ENCODE data around the gene CAB39L. TPM values are rescaled to one million over a fixed set of nuclear protein-coding genes. Genes with fewer than 3 reads are reported as not detected.

The CAB39L gene
- total RNA-seq, 1 donor from 2014 or later, result 3.4 TPM

GRCh38 chr13:49407068-49407467 lies 36.8 kb downstream of the CAB39L start:
- ATAC-seq (ENCODE audit: low read depth) (no peak), DNase-seq (no peak)
- Mint-ChIP-seq H3K36me3 (ENCODE audit: low read depth) (peaks cover 23% of the 10 kb centered on the region), H3K9me3 (peaks cover 22% of the 10 kb centered on the region), H3K27me3 (no peaks in the 10 kb centered on the region), H3K4me3 (no peak overlapping the region), H3K4me1 (no peaks in the 10 kb centered on the region), H3K27ac (no peak overlapping the region)
- POLR2A ChIA-PET, result interaction anchor here (0.7 kb wide), 1 partner anchor 183 kb away, joined by 3 read pairs; no protein-coding TSS in a partner anchor
- TF ChIP-seq, protein P1, sequence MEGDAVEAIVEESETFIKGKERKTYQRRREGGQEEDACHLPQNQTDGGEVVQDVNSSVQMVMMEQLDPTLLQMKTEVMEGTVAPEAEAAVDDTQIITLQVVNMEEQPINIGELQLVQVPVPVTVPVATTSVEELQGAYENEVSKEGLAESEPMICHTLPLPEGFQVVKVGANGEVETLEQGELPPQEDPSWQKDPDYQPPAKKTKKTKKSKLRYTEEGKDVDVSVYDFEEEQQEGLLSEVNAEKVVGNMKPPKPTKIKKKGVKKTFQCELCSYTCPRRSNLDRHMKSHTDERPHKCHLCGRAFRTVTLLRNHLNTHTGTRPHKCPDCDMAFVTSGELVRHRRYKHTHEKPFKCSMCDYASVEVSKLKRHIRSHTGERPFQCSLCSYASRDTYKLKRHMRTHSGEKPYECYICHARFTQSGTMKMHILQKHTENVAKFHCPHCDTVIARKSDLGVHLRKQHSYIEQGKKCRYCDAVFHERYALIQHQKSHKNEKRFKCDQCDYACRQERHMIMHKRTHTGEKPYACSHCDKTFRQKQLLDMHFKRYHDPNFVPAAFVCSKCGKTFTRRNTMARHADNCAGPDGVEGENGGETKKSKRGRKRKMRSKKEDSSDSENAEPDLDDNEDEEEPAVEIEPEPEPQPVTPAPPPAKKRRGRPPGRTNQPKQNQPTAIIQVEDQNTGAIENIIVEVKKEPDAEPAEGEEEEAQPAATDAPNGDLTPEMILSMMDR (IDR thresholded peaks at IDR 0.05), result no peak
- intact Hi-C loops (cut with micrococcal nuclease), result no loop called here
- CTCF ChIA-PET, result no interaction called here

- TF ChIP-seq, protein P1 (IDR thresholded peaks at IDR 0.05), result no peak
- ChIA-PET POLR2A (interaction anchor here (0.6 kb wide), 1 partner anchor 71 kb away, joined by 3 read pairs; no protein-coding TSS in a partner anchor), CTCF (no interaction called here)
- ATAC-seq (ENCODE audit: low read depth) (no peak), DNase-seq (no peak)
- peaks cover 8% of the 10 kb centered on the region for H3K4me1 Mint-ChIP-seq
- no peak overlapping the region for H3K27ac Mint-ChIP-seq
- H3K9me3 Mint-ChIP-seq, result peaks cover 22% of the 10 kb centered on the region
- peaks cover 23% of the 10 kb centered on the region for H3K36me3 Mint-ChIP-seq (ENCODE audit: low read depth)
- no peak overlapping the region for H3K4me3 Mint-ChIP-seq
- no peaks in the 10 kb centered on the region for H3K27me3 Mint-ChIP-seq
- intact Hi-C loops (cut with micrococcal nuclease), result no loop called here
These were observed 39.2 kb downstream of the CAB39L start for GRCh38 chr13:49404703-49405020.

- TF ChIP-seq, protein P1 (IDR thresholded peaks at IDR 0.05), result no peak
- no peak overlapping the region for H3K4me3 Mint-ChIP-seq
- peaks cover 8% of the 10 kb centered on the region for H3K4me1 Mint-ChIP-seq
- H3K27ac Mint-ChIP-seq, result no peak overlapping the region
- H3K27me3 Mint-ChIP-seq, result no peaks in the 10 kb centered on the region
- peaks cover 23% of the 10 kb centered on the region for H3K36me3 Mint-ChIP-seq (ENCODE audit: low read depth)
- intact Hi-C loops (cut with micrococcal nuclease), result no loop called here
- ChIA-PET POLR2A (interaction anchor here (0.6 kb wide), 1 partner anchor 70 kb away, joined by 3 read pairs; no protein-coding TSS in a partner anchor), CTCF (no interaction called here)
- DNase-seq, result no peak
- no peak for ATAC-seq (ENCODE audit: low read depth)
- peaks cover 22% of the 10 kb centered on the region for H3K9me3 Mint-ChIP-seq
These were observed 39.7 kb downstream of the CAB39L start for GRCh38 chr13:49403996-49404702.

GRCh38 chr13:49400755-49401659 lies 42.9 kb downstream of the CAB39L start:
- peak; percentile 76 for ATAC-seq (ENCODE audit: low read depth)
- Mint-ChIP-seq H3K4me1 (peaks cover 8% of the 10 kb centered on the region), H3K9me3 (peaks cover 22% of the 10 kb centered on the region), H3K27me3 (no peaks in the 10 kb centered on the region), H3K36me3 (ENCODE audit: low read depth) (peaks cover 21% of the 10 kb centered on the region), H3K27ac (no peak overlapping the region), H3K4me3 (peak overlapping the region; percentile 56)
- DNase-seq, result no peak
- CTCF ChIA-PET, result no interaction called here
- intact Hi-C loops (cut with micrococcal nuclease), result no loop called here
- TF ChIP-seq, protein P1 (IDR thresholded peaks at IDR 0.05), result no peak
- POLR2A ChIA-PET, result no interaction called here

All from activated B cell treated with CpG ODN at 0.5 μM for 24 hours (primary cell).